HG03457 (cell line): Measurements from ENCODE around the gene AGXT2.
"Not testable (repeated sequence)": the region's sequence is repeated elsewhere in the genome, so short reads cannot be mapped to it uniquely, and the experiment has no call there.

ENCODE experiments used
- ATAC-seq: cut with Tn5 transposase; IDR thresholded peaks from one replicate; pipeline ENCODE4 v1.9.1; 2021; ENCODE audit warnings: moderate number of reproducible peaks; ENCODE audit not compliant: unreplicated experiment

AGXT2 gene

GRCh38 chr5:34976347-34976746 lies 71.4 kb downstream of the AGXT2 start:
- ATAC-seq: no peak

GRCh38 chr5:34971655-34972054 lies 76.1 kb downstream of the AGXT2 start:
- ATAC-seq: not testable (repeated sequence)

- ATAC-seq: no peak
Measured at GRCh38 chr5:34970552-34970951, 77.2 kb downstream of the AGXT2 start.

GRCh38 chr5:34968258-34968657 lies 79.5 kb downstream of the AGXT2 start:
- no peak for ATAC-seq

GRCh38 chr5:34967540-34967939 lies 80.2 kb downstream of the AGXT2 start:
- ATAC-seq: no peak

GRCh38 chr5:34959323-34959722 lies 88.4 kb downstream of the AGXT2 start:
- ATAC-seq: peak; percentile 79

GRCh38 chr5:34957857-34958690 lies 89.7 kb downstream of the AGXT2 start:
- ATAC-seq: no peak

- no peak for ATAC-seq
Measured at GRCh38 chr5:34957321-34957720, 90.4 kb downstream of the AGXT2 start.
